Measurements from ENCODE around the gene KMT5C.
"Not testable (repeated sequence)": the region's sequence is repeated elsewhere in the genome, so short reads cannot be mapped to it uniquely, and the experiment has no call there.

DNA sequence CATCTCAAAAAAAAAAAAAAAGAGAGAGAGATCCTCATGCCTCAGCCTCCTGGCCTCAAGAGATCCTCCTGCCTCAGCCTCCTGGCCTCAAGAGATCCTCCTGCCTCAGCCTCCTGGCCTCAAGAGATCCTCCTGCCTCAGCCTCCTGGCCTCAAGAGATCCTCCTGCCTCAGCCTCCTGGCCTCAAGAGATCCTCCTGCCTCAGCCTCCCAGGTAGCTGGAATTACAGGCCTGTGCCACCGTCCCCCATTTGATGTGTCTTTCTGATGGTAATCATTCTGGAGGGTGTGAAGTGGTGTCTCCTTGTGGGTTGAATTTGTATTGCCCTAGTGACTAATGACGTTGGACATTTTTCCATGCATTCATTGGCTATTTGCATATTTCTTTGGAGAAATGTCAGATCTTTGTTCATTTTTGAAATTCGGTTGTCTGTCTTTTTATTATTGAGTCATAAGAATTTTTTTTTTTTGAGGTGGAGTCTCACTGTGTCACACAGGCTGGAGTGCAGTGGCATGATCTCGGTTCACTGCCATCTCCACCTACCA, 10.8 kb upstream of the KMT5C start:
- TF ChIP-seq, protein P1, sequence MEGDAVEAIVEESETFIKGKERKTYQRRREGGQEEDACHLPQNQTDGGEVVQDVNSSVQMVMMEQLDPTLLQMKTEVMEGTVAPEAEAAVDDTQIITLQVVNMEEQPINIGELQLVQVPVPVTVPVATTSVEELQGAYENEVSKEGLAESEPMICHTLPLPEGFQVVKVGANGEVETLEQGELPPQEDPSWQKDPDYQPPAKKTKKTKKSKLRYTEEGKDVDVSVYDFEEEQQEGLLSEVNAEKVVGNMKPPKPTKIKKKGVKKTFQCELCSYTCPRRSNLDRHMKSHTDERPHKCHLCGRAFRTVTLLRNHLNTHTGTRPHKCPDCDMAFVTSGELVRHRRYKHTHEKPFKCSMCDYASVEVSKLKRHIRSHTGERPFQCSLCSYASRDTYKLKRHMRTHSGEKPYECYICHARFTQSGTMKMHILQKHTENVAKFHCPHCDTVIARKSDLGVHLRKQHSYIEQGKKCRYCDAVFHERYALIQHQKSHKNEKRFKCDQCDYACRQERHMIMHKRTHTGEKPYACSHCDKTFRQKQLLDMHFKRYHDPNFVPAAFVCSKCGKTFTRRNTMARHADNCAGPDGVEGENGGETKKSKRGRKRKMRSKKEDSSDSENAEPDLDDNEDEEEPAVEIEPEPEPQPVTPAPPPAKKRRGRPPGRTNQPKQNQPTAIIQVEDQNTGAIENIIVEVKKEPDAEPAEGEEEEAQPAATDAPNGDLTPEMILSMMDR (IDR thresholded peaks at IDR 0.05) = not testable (repeated sequence)
- not testable (repeated sequence) for TF ChIP-seq EZH2 (IDR thresholded peaks at IDR 0.05; ENCODE audit: borderline replicate concordance, insufficient read depth, low read depth, low read length, poor library complexity, severe bottlenecking)

Data from B cell (primary cell).